COLO668 (cell line): ENCODE measurements around the gene CD63.

ENCODE experiments used
- DNase-seq: peaks from one replicate; lab custom pipeline; 2025; ENCODE audit not compliant: unreplicated experiment; lab: John Stamatoyannopoulos, UW

Gene CD63

GRCh38 chr12:55722948-55723347, 5.9 kb downstream of the CD63 start:
- no peak for DNase-seq

GRCh38 chr12:55721601-55722213, 7.1 kb downstream of the CD63 start:
- DNase-seq, result no peak

GRCh38 chr12:55720894-55721444, 7.8 kb downstream of the CD63 start:
- peak; percentile 22 for DNase-seq

- no peak for DNase-seq
These were observed 8.7 kb downstream of the CD63 start, which contains the start of gene RDH5 for GRCh38 chr12:55720071-55720564. Gene RDH5, plus strand, starts transcription at chr12:55720393. Its CDS starts 792 bp downstream, at chr12:55721185.

GRCh38 chr12:55719371-55719770, 9.4 kb downstream of the CD63 start:
- DNase-seq, result no peak

GRCh38 chr12:55718624-55719275, 10.1 kb downstream of the CD63 start:
- no peak for DNase-seq

GRCh38 chr12:55718015-55718414, 10.8 kb downstream of the CD63 start:
- no peak for DNase-seq

GRCh38 chr12:55717011-55718007, 11.5 kb downstream of the CD63 start:
- DNase-seq, result no peak

GRCh38 chr12:55716582-55716957, 12.2 kb downstream of the CD63 start:
- no peak for DNase-seq

GRCh38 chr12:55715833-55716581, 12.8 kb downstream of the CD63 start, which contains the start of gene BLOC1S1:
Gene BLOC1S1, plus strand, starts transcription at chr12:55716046. Its CDS starts 6 bp downstream, at chr12:55716052.
- peak; percentile 91 for DNase-seq

- DNase-seq, result no peak
These were observed 13.5 kb downstream of the CD63 start for GRCh38 chr12:55715169-55715764.

GRCh38 chr12:55713721-55714120, 15.1 kb downstream of the CD63 start:
- DNase-seq, result no peak

- DNase-seq, result no peak
These were observed 16.0 kb downstream of the CD63 start for GRCh38 chr12:55712700-55713415.

GRCh38 chr12:55711786-55712553, 16.8 kb downstream of the CD63 start:
- DNase-seq, result no peak

- DNase-seq, result no peak
These were observed 20.0 kb downstream of the CD63 start for GRCh38 chr12:55708695-55709233.

- DNase-seq, result peak; percentile 38
These were observed 20.7 kb downstream of the CD63 start, which contains the start of gene ITGA7 for GRCh38 chr12:55707841-55708694. Gene ITGA7, minus strand, starts transcription at chr12:55707904. Its CDS starts 222 bp downstream, at chr12:55707682.

- DNase-seq, result no peak
These were observed 21.6 kb downstream of the CD63 start for GRCh38 chr12:55707219-55707671.
